Measurements from ENCODE around the gene SYNPO2. TPM values are rescaled to one million over a fixed set of nuclear protein-coding genes. Genes with fewer than 3 reads are reported as not detected.

SYNPO2 gene
- total and polyA plus RNA-seq, 3 donors from 2014 or later, result 29.1 to 53.4 (median 44.3) TPM

DNA sequence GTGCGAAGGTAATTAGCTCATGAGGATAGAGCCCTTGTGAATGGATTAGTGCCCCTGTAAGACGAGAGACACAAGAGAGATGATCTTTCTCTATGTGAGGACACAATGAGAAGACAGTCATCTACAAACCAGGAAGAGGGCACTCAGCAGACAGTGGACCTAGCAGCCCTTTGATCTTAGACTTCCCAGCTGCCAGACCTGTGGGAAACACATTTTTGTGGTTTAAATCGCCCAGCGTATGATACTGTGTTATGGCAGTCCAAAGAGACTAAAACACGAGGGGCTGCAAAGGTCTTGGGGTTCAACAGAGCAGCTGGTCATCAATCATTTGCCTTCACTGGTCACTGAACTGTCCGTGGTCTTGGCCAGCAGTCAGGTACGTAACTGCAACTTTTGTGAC lies 9.2 kb upstream of the SYNPO2 start:
- WGBS, 2 donors, result 73 to 82% methylated on average over 5 to 7 of the region's 7 CpGs
- H3K27me3 ChIP-seq, result no peaks in the 10 kb centered on the region
- no peak for TF ChIP-seq POLR2A (IDR thresholded peaks at IDR 0.05)
- TF ChIP-seq, protein P1, sequence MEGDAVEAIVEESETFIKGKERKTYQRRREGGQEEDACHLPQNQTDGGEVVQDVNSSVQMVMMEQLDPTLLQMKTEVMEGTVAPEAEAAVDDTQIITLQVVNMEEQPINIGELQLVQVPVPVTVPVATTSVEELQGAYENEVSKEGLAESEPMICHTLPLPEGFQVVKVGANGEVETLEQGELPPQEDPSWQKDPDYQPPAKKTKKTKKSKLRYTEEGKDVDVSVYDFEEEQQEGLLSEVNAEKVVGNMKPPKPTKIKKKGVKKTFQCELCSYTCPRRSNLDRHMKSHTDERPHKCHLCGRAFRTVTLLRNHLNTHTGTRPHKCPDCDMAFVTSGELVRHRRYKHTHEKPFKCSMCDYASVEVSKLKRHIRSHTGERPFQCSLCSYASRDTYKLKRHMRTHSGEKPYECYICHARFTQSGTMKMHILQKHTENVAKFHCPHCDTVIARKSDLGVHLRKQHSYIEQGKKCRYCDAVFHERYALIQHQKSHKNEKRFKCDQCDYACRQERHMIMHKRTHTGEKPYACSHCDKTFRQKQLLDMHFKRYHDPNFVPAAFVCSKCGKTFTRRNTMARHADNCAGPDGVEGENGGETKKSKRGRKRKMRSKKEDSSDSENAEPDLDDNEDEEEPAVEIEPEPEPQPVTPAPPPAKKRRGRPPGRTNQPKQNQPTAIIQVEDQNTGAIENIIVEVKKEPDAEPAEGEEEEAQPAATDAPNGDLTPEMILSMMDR (IDR thresholded peaks at IDR 0.05), result no peak
- no peaks in the 10 kb centered on the region for H3K36me3 ChIP-seq (ENCODE audit: low read depth, missing control alignments)
- no peak overlapping the region for H3K27ac ChIP-seq
- H3K9me3 ChIP-seq, result no peaks in the 10 kb centered on the region
- H3K4me3 ChIP-seq, result no peak overlapping the region
- intact Hi-C loops (cut with DNase I; ENCODE audit: low total_unique reads), result no loop called here
- DNase-seq, result no peak
- H3K4me1 ChIP-seq, result no peaks in the 10 kb centered on the region

DNA sequence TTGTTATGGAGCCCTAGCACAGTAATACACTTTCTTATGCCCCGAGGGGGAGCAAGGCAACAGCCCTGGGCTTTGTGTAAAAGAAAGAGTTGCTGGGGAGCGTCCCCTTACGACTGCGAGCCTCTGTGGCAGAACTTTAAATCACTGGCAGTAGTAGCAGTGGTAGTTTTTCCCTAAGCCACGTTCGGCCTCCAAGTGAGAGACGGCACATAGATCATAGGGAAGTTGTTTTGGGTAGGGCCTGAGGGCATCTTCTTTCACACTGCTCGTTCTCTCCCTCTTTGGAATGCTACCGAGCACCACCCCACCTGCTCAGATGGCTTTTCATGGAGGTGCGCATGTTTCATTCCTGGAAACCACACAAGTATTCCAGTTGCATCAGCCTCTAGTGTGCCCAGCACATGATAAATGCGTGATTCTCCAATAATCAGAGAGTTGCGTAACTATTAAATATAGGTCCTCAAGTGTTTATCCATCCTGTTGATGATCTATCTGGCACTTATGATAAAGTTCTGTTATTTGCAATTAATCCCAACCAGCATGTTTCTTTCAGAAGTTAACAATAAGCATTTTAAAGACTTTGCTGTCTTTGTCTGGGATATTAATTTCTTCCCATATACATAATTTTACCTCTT lies 7.0 kb upstream of the SYNPO2 start:
- Histone ChIP-seq H3K9me3 (no peaks in the 10 kb centered on the region), H3K4me1 (no peaks in the 10 kb centered on the region), H3K4me3 (no peak overlapping the region), H3K27ac (no peak overlapping the region), H3K27me3 (no peaks in the 10 kb centered on the region), H3K36me3 (ENCODE audit: low read depth, missing control alignments) (no peaks in the 10 kb centered on the region)
- 74 to 75% methylated on average over 12 of the region's 12 CpGs for WGBS, 2 donors
- TF ChIP-seq POLR2A (IDR thresholded peaks at IDR 0.05), result no peak
- TF ChIP-seq, protein P1 (IDR thresholded peaks at IDR 0.05), result no peak
- intact Hi-C loops (cut with DNase I; ENCODE audit: low total_unique reads), result no loop called here
- no peak for DNase-seq

DNA sequence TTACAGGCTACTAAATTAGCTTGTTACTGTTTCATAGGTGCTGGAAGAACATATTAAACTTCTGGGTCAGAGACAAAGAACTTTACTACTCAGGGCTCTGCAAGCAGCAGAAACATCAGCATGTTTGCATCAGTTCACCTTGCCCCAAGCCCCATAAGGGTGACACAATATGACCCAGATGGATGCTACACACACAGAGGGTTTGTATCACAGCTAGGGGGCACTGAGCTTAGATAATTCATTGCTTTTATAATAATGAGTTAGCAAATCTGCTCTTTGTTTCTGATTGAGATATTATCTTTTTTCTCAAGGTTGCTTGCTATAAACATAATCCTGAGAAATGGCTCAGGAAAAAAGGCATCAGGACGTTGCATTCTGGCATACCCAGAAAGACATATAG lies 4.8 kb upstream of the SYNPO2 start:
- Histone ChIP-seq H3K9me3 (no peaks in the 10 kb centered on the region), H3K4me1 (no peaks in the 10 kb centered on the region), H3K4me3 (no peak overlapping the region), H3K36me3 (ENCODE audit: low read depth, missing control alignments) (no peaks in the 10 kb centered on the region), H3K27ac (no peak overlapping the region), H3K27me3 (no peaks in the 10 kb centered on the region)
- no peak for TF ChIP-seq POLR2A (IDR thresholded peaks at IDR 0.05)
- TF ChIP-seq, protein P1 (IDR thresholded peaks at IDR 0.05), result no peak
- 81 to 82% methylated on average over 1 of the region's 1 CpG for WGBS, 2 donors
- intact Hi-C loops (cut with DNase I; ENCODE audit: low total_unique reads), result no loop called here
- no peak for DNase-seq

DNA sequence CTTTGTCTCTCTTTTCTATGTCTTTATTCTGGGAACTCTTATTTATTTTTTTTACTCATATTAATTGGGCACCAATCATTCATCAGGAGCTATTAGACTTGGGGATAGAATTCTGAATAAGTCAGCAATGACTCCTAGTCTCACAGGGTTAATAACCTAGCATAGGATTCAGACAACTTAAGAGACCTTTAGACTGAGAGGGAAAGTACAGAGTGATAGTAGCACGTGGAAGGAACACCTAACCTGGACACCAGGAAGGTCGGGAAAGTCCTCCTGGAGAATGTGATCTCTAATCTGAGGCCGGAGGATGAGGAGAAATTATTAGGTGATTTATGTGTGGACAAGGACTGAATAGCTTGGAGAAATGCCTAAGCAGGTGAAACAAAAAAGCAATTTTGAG lies 3.9 kb upstream of the SYNPO2 start:
- Histone ChIP-seq H3K27me3 (no peaks in the 10 kb centered on the region), H3K36me3 (ENCODE audit: low read depth, missing control alignments) (no peaks in the 10 kb centered on the region), H3K4me1 (no peaks in the 10 kb centered on the region), H3K9me3 (no peaks in the 10 kb centered on the region), H3K27ac (no peak overlapping the region), H3K4me3 (no peak overlapping the region)
- TF ChIP-seq, protein P1 (IDR thresholded peaks at IDR 0.05), result no peak
- TF ChIP-seq POLR2A (IDR thresholded peaks at IDR 0.05), result no peak
- intact Hi-C loops (cut with DNase I; ENCODE audit: low total_unique reads), result loop anchor here (5.0 kb wide), 1 partner anchor 83 kb away; no protein-coding TSS in a partner anchor
- WGBS, 2 donors, result 86 to 87% methylated on average over 3 of the region's 3 CpGs
- DNase-seq, result no peak

DNA sequence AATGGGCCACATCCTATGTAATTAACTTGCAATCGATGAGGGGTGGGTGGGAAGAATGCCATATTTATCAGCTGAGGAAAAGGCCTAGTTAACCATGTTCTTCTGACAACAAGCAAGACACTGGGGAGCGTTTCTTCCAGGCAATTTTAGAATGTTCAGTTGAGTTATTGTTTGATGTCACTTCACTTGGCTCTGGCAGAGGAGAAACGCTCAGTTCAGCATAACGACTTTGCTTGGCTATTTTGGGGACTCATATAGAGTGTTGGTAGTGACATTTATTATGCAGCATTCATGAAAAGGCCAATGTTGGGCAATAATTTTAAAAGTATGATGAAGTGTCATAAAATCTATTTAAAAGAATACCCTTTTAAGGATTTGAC lies 648 bp downstream of the SYNPO2 start:
- WGBS, 2 donors, result 4 to 6% methylated on average over 4 of the region's 4 CpGs

More for the DNA sequence above, 648 bp downstream of the SYNPO2 start:
- no peak for TF ChIP-seq POLR2A (IDR thresholded peaks at IDR 0.05)
- TF ChIP-seq, protein P1 (IDR thresholded peaks at IDR 0.05), result no peak
- H3K4me1 ChIP-seq, result peaks cover 11% of the 10 kb centered on the region
- intact Hi-C loops (cut with DNase I; ENCODE audit: low total_unique reads), result loop anchor here (5.0 kb wide), 1 partner anchor 78 kb away; no protein-coding TSS in a partner anchor
- H3K27ac ChIP-seq, result peak overlapping the region; percentile 71 to 84
- no peaks in the 10 kb centered on the region for H3K27me3 ChIP-seq
- peak; percentile 24 for DNase-seq
- H3K4me3 ChIP-seq, result peak overlapping the region; percentile 67 to 74
- no peaks in the 10 kb centered on the region for H3K36me3 ChIP-seq (ENCODE audit: low read depth, missing control alignments)
- no peaks in the 10 kb centered on the region for H3K9me3 ChIP-seq

All from testis (tissue), 3 donors.